H1 (cell line): ENCODE data around the gene AP2A2. TPM values are rescaled to one million over a fixed set of nuclear protein-coding genes. Genes with fewer than 3 reads are reported as not detected.

Source experiments
- CTCF ChIA-PET: fragments of 300-600 bp; sonication (Branson Sonifier 250); formaldehyde crosslinking; loops from one replicate; lab custom pipeline; 2021; ENCODE audit not compliant: partially characterized antibody; lab: Charles Lee
- POLR2A ChIA-PET: fragments of 300-600 bp; sonication (Branson Sonifier 250); formaldehyde crosslinking; loops from one replicate; lab custom pipeline; 2021; ENCODE audit warnings: inconsistent platforms; ENCODE audit not compliant: partially characterized antibody; lab: Charles Lee
- DNase-seq, 2 experiments: peaks; one replicate each; pipeline versions ENCODE4 v3.0.0 to v3.0.0-alpha.2; 2010 to 2022; ENCODE audit warnings: low spot score in 2 of 2, low read depth in 1 of 2, mixed read lengths in 1 of 2
- FAIRE-seq: peaks from 2 replicates; lab custom pipeline; 2011; peaks lifted over from hg19 to GRCh38; lab: Jason Lieb, UNC
- H2AFZ ChIP-seq: 2 replicates; pipeline ENCODE4 v1.8.1; 2012; ENCODE audit warnings: low read length, inconsistent platforms
- H2AK5ac ChIP-seq: 2 replicates; pipeline ENCODE4 v1.6.1; 2013; ENCODE audit warnings: low read depth, low read length
- H2BK120ac ChIP-seq: replicated peaks from 2 replicates; pipeline ENCODE3; 2013; ENCODE audit warnings: low read depth, low read length, inconsistent platforms
- H2BK12ac ChIP-seq: 2 replicates; pipeline ENCODE4 v1.6.1; 2013; ENCODE audit warnings: low read depth, low read length
- H2BK15ac ChIP-seq: 2 replicates; pipeline ENCODE4 v1.6.1; 2013; ENCODE audit warnings: low read length
- H2BK20ac ChIP-seq: 2 replicates; pipeline ENCODE4 v1.6.1; 2013; ENCODE audit warnings: low read length
- H2BK5ac ChIP-seq: 2 replicates; pipeline ENCODE4 v1.6.1; 2013; ENCODE audit warnings: low read depth, low read length
- H3K14ac ChIP-seq: 2 replicates; pipeline ENCODE4 v1.6.1; 2013; ENCODE audit warnings: inconsistent platforms; ENCODE audit not compliant: insufficient read length
- H3K18ac ChIP-seq: 2 replicates; pipeline ENCODE4 v1.6.1; 2013; ENCODE audit warnings: low read length; ENCODE audit errors: extremely low read depth
- H3K23ac ChIP-seq: 2 replicates; pipeline ENCODE4 v1.6.1; 2013; ENCODE audit warnings: inconsistent platforms; ENCODE audit not compliant: insufficient read length
- H3K23me2 ChIP-seq: 2 replicates; pipeline ENCODE4 v1.6.1; 2013; ENCODE audit warnings: low read depth, low read length
- H3K27ac ChIP-seq: 2 replicates; pipeline ENCODE4 v1.6.1; 2011; ENCODE audit warnings: low read depth, low read length, inconsistent platforms
- H3K27me3 ChIP-seq, 4 experiments: replicated peaks in 1 of 4; 1 replicate in 1 of 4; 2 replicates in 3 of 4; pipeline versions ENCODE4 v1.6.1 to v1.8.1; 2011 to 2013; ENCODE audit warnings: low read length in 3 of 4, mild to moderate bottlenecking in 3 of 4, inconsistent platforms in 2 of 4, mixed read lengths in 2 of 4, moderate library complexity in 1 of 4; ENCODE audit not compliant: control insufficient read depth in 3 of 4, insufficient read depth in 3 of 4; ENCODE audit errors: extremely low read depth in 1 of 4
- H3K36me3 ChIP-seq, 4 experiments: 2 replicates each; pipeline versions ENCODE4 v1.6.1 to v1.8.1; 2011 to 2013; ENCODE audit warnings: mild to moderate bottlenecking in 4 of 4, low read length in 3 of 4, moderate library complexity in 2 of 4, control low read depth in 1 of 4, inconsistent platforms in 1 of 4; ENCODE audit not compliant: insufficient read depth in 4 of 4, control insufficient read depth in 2 of 4
- H3K4ac ChIP-seq: replicated peaks from 2 replicates; pipeline ENCODE3; 2013; ENCODE audit warnings: low read length, low read depth, mixed read lengths, inconsistent platforms; ENCODE audit not compliant: insufficient read length
- H3K4me1 ChIP-seq, 4 experiments: replicated peaks in 1 of 4; 1 replicate in 1 of 4; 2 replicates in 3 of 4; pipeline versions ENCODE4 v1.6.1 to v1.8.1; 2011 to 2013; ENCODE audit warnings: low read length in 3 of 4, inconsistent platforms in 2 of 4, mixed read lengths in 1 of 4; ENCODE audit not compliant: insufficient read depth in 4 of 4, control insufficient read depth in 3 of 4
- H3K4me2 ChIP-seq, 2 experiments: 2 replicates each; pipeline versions ENCODE4 v1.6.1 to v1.8.1; 2011 to 2013; ENCODE audit warnings: low read depth in 2 of 2, low read length in 2 of 2, control low read depth in 1 of 2, inconsistent platforms in 1 of 2, mild to moderate bottlenecking in 1 of 2; ENCODE audit not compliant: insufficient read depth in 1 of 2
- H3K4me3 ChIP-seq, 4 experiments: fragments of 200-600, 300-600 bp in 1 of 4; sonication (generic), shearing (Covaris generic), sonication (Bioruptor Twin) in 1 of 4; 2 replicates each; pipeline versions ENCODE4 v1.5.1 to v1.8.1; 2011 to 2016; ENCODE audit warnings: low read length in 4 of 4, low read depth in 3 of 4, control low read depth in 2 of 4, inconsistent platforms in 2 of 4, mild to moderate bottlenecking in 2 of 4, mixed read lengths in 1 of 4, moderate library complexity in 1 of 4; ENCODE audit not compliant: insufficient read depth in 2 of 4; ENCODE audit errors: extremely low read depth in 1 of 4
- H3K56ac ChIP-seq: replicated peaks from 2 replicates; pipeline ENCODE3; 2013; ENCODE audit warnings: low read depth, mild to moderate bottlenecking, mixed read lengths, low read length, inconsistent platforms; ENCODE audit not compliant: insufficient read length
- H3K79me1 ChIP-seq: 2 replicates; pipeline ENCODE4 v1.6.1; 2013; ENCODE audit warnings: low read depth, low read length, control low read depth
- H3K79me2 ChIP-seq, 2 experiments: 2 replicates each; pipeline versions ENCODE4 v1.6.1 to v1.8.1; 2012 to 2013; ENCODE audit warnings: low read length in 2 of 2, mild to moderate bottlenecking in 2 of 2, inconsistent platforms in 1 of 2; ENCODE audit not compliant: insufficient read depth in 2 of 2, control insufficient read depth in 1 of 2
- H3K9ac ChIP-seq, 4 experiments: replicated peaks in 1 of 4; 1 replicate in 1 of 4; 2 replicates in 3 of 4; pipeline versions ENCODE4 v1.6.1 to v1.8.1; 2011 to 2013; ENCODE audit warnings: low read depth in 3 of 4, low read length in 3 of 4, control low read depth in 2 of 4, mild to moderate bottlenecking in 2 of 4, moderate library complexity in 2 of 4, inconsistent platforms in 1 of 4; ENCODE audit errors: extremely low read depth in 1 of 4
- H3K9me3 ChIP-seq, 2 experiments: 2 replicates each; pipeline versions ENCODE4 v1.6.1 to v1.8.1; 2012 to 2013; ENCODE audit warnings: mild to moderate bottlenecking in 2 of 2, moderate library complexity in 2 of 2, control low read depth in 1 of 2, inconsistent platforms in 1 of 2, low read depth in 1 of 2, low read length in 1 of 2, mixed read lengths in 1 of 2; ENCODE audit not compliant: insufficient read depth in 2 of 2
- H4K20me1 ChIP-seq, 2 experiments: replicated peaks in 1 of 2; 2 replicates each; pipeline versions ENCODE3 to v1.8.1; 2011 to 2013; ENCODE audit warnings: inconsistent platforms in 2 of 2, low read length in 2 of 2, mild to moderate bottlenecking in 1 of 2; ENCODE audit not compliant: insufficient read depth in 2 of 2, control insufficient read depth in 1 of 2
- H4K5ac ChIP-seq: 2 replicates; pipeline ENCODE4 v1.6.1; 2013; ENCODE audit warnings: low read length, low read depth, mixed read lengths, inconsistent platforms; ENCODE audit not compliant: insufficient read length
- H4K8ac ChIP-seq: 2 replicates; pipeline ENCODE4 v1.8.0; 2013; ENCODE audit warnings: mild to moderate bottlenecking, moderate library complexity, low read length, inconsistent platforms; ENCODE audit not compliant: insufficient read depth; ENCODE audit errors: extremely low read depth
- H4K91ac ChIP-seq: replicated peaks from 2 replicates; pipeline ENCODE3; 2013; ENCODE audit warnings: low read length, mixed read lengths, inconsistent platforms; ENCODE audit not compliant: insufficient read length
- SP2 ChIP-seq: IDR thresholded peaks from 2 replicates; pipeline ENCODE4 v1.6.1; 2012; ENCODE audit warnings: mild to moderate bottlenecking, low read length, inconsistent platforms
- WGBS, 2 experiments: shearing (Covaris generic) in 1 of 2; methylation state at CpG; one replicate each; pipeline versions ENCODE4 v1.1.6 to v1.1.7; 2013 to 2015; ENCODE audit warnings: low lambda C conversion rate in 2 of 2, mixed read lengths in 2 of 2, inconsistent platforms in 1 of 2, low coverage in 1 of 2, missing lambda C conversion rate in 1 of 2; ENCODE audit not compliant: insufficient replicate concordance in 2 of 2, insufficient coverage in 1 of 2, insufficient read length in 1 of 2; ENCODE audit errors: extremely low coverage in 1 of 2, missing lambda C conversion rate in 1 of 2; 5-methylcytosine and 5-hydroxymethylcytosine counted together
- polyA plus RNA-seq, 7 experiments: library from polyadenylated mRNA; depleted of rRNA in 3 of 7; stranded (reverse) in 5 of 7; unstranded in 2 of 7; fragments of >200 nt in 5 of 7; fragments of 200-250 nt in 2 of 7; gene quantifications; 1 replicate in 5 of 7; 2 replicates in 1 of 7; 4 replicates in 1 of 7; pipeline versions ENCODE4 v1.2.1 to v1.2.3, GENCODE V29; 2011 to 2013; ENCODE audit warnings: missing spikeins in 2 of 7, mixed read lengths in 2 of 7
- total RNA-seq: library from RNA; stranded (reverse); fragmentation: NEBNext Ultra II Directional; extraction: Animal tissue kit (Norgen Biotek cat#: 25700); gene quantifications from 2 replicates; pipeline ENCODE4 v1.2.1, GENCODE V29; 2021

AP2A2 gene
- total and polyA plus RNA-seq, 2 of the 8 experiments (the other 6 are each of a cell fraction or from before 2014, with no cell fraction given): 50.0 to 65.0 TPM

DNA sequence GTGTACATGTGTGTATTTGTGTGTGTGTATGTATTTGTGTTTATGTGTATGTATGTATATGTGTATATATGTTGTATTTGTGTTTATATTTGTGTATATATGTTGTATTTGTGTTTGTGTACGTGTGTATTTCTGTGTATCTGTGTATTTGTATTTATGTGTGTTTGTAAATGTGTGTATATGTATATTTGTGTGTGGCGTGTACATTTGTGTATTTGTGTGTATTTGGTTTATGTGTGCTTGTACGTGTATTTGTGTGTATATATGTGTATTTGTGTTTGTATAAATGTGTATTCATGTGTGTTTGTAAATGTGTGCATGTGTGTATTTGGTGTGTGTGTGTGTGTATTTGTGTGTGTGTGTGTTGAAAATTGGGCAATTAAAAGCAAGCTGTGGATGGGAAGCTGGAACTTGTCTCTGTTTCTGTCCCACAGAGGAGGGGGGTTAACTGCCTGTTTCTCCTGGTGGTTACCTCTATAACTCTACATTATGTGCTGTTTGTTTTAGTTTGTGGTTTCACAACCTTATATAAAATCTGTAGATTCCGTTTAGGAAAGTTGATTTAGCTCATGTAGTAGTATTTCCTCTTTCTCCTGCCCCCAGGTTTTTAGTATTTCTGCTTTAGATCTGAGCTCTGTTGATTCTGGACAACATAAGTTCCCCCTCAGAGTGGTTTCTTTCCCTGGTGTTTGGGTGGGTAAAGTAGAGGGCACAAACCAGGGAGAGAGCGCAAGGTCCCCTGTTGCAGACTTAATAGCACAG lies 28.9 kb downstream of the AP2A2 start:
- H2BK15ac ChIP-seq: no peak overlapping the region
- H3K56ac ChIP-seq: peak overlapping the region; percentile 89
- H3K4me2 ChIP-seq: no peak overlapping the region
- H2AFZ ChIP-seq: no peak overlapping the region
- peak overlapping the region; percentile 60; the same call in 1 of the 2 replicates for H4K8ac ChIP-seq
- H3K14ac ChIP-seq: no peak overlapping the region
- no peak overlapping the region for H2BK120ac ChIP-seq
- H3K79me1 ChIP-seq: peaks cover 23% of the 10 kb centered on the region
- no peak overlapping the region for H3K4ac ChIP-seq
- peaks cover 2% of the 10 kb centered on the region; the same call in 1 of the 2 replicates for H3K23me2 ChIP-seq
- H4K91ac ChIP-seq: peak overlapping the region; percentile 34
- DNase-seq: no peak
- H4K20me1 ChIP-seq: peaks cover 5 to 26% of the 10 kb centered on the region in 2 experiments
- H3K27me3 ChIP-seq: no peaks in the 10 kb centered on the region
- H3K9ac ChIP-seq: 0 out of 7 replicates have a peak overlapping the region, but pooled peaks of 1 of the 4 experiments have one; percentile 37
- no peak overlapping the region; the same call in 1 of the 2 replicates for H2AK5ac ChIP-seq
- 87 to 100% methylated on average over 3 to 5 of the region's 5 CpGs for WGBS, 2 experiments
- TF ChIP-seq SP2: no peak
- no peak overlapping the region; the same call in 1 of the 2 replicates for H2BK12ac ChIP-seq
- H3K79me2 ChIP-seq: peaks cover 2 to 61% of the 10 kb centered on the region in 2 experiments; a peak in 3 of 4 replicates
- CTCF ChIA-PET: interaction anchor here (0.6 to 2.2 kb wide), 9 partner anchors 9 to 97 kb away, joined by 3 to 23 read pairs (median 3); partner anchors contain the start of gene AP2A2
- no peak overlapping the region for H4K5ac ChIP-seq
- H3K9me3 ChIP-seq: no peaks in the 10 kb centered on the region
- POLR2A ChIA-PET: interaction anchor here (1.2 to 6.2 kb wide), 6 partner anchors 8 to 63 kb away, joined by 3 to 45 read pairs (median 4); no protein-coding TSS in a partner anchor
- no peak overlapping the region for H3K18ac ChIP-seq
- no peak overlapping the region for H2BK20ac ChIP-seq
- no peak overlapping the region for H3K23ac ChIP-seq
- no peak for FAIRE-seq
- peaks cover 0 to 23% (median 8%) of the 10 kb centered on the region in 4 experiments; a peak in 5 of 7 replicates for H3K4me1 ChIP-seq
- peaks cover 0 to 1% (median under 1%) of the 10 kb centered on the region in 4 experiments; a peak in 2 of 8 replicates for H3K36me3 ChIP-seq
- H3K27ac ChIP-seq: no peak overlapping the region
- no peak overlapping the region for H3K4me3 ChIP-seq
- 0 out of 2 replicates have a peak overlapping the region, but pooled peaks have one; percentile 5 for H2BK5ac ChIP-seq
